OCI-LY3 (cell line): ENCODE data around the gene ITGAX.

Source experiments
- H2AFZ ChIP-seq: fragments of 200-600, 300-600 bp; shearing (Covaris generic); 2 replicates; pipeline ENCODE4 v1.6.0; 2014; ENCODE audit warnings: antibody characterized with exemption, low read depth, low read length
- H3K27ac ChIP-seq: fragments of 200-600, 300-600 bp; sonication (generic); 2 replicates; pipeline ENCODE4 v1.5.1; 2014; ENCODE audit warnings: mild to moderate bottlenecking, low read length, moderate library complexity, mixed read lengths
- H3K27me3 ChIP-seq: fragments of 200-600, 300-600 bp; sonication (generic); 2 replicates; pipeline ENCODE4 v1.6.1; 2014; ENCODE audit warnings: low read depth, low read length, mixed read lengths
- H3K36me3 ChIP-seq: fragments of 200-600, 300-600 bp; sonication (generic); replicated peaks from 2 replicates; pipeline ENCODE3; 2014; ENCODE audit warnings: low read depth, low read length, mixed read lengths
- H3K4me1 ChIP-seq: fragments of 300-600, 200-600 bp; sonication (generic); 2 replicates; pipeline ENCODE4 v1.6.1; 2014; ENCODE audit warnings: low read length, mixed read lengths
- H3K4me2 ChIP-seq: fragments of 200-600, 300-600 bp; sonication (generic); 2 replicates; pipeline ENCODE4 v1.6.1; 2014; ENCODE audit warnings: low read length, mixed read lengths
- H3K4me3 ChIP-seq: fragments of 300-600, 200-600 bp; sonication (generic); 2 replicates; pipeline ENCODE4 v1.5.1; 2014; ENCODE audit warnings: antibody characterized with exemption, mild to moderate bottlenecking, low read length, moderate library complexity
- H3K79me2 ChIP-seq: fragments of 300-600, 200-600 bp; shearing (Covaris generic); 2 replicates; pipeline ENCODE4 v1.6.1; 2014; ENCODE audit warnings: mild to moderate bottlenecking, low read length, mixed read lengths
- H3K9ac ChIP-seq: fragments of 300-600, 200-600 bp; shearing (Covaris generic); 2 replicates; pipeline ENCODE4 v1.6.0; 2014; ENCODE audit warnings: mild to moderate bottlenecking, low read length, moderate library complexity
- H3K9me3 ChIP-seq: fragments of 200-600, 300-600 bp; shearing (Covaris generic); 2 replicates; pipeline ENCODE4 v1.6.1; 2014; ENCODE audit warnings: low read length, mixed read lengths; ENCODE audit not compliant: insufficient read depth
- H4K20me1 ChIP-seq: fragments of 200-600, 300-600 bp; sonication (generic); 2 replicates; pipeline ENCODE4 v1.6.1; 2016; ENCODE audit warnings: low read length, mixed read lengths; ENCODE audit not compliant: insufficient read depth
- CTCF ChIP-seq: fragments of 200-600, 300-600 bp; sonication (generic); IDR thresholded peaks from 2 replicates; pipeline ENCODE4 v1.5.1; 2014; ENCODE audit warnings: antibody characterized with exemption, low read length, low read depth
- EZH2phosphoT487 ChIP-seq: fragments of 200-600 bp; shearing (Covaris generic); IDR thresholded peaks from 2 replicates; pipeline ENCODE4 v1.6.1; 2018; ENCODE audit warnings: antibody characterized with exemption, mixed run types, low read depth

Gene ITGAX

GRCh38 chr16:31429314-31429713 lies 74.3 kb downstream of the ITGAX start:
- H2AFZ ChIP-seq: no peak overlapping the region
- H3K27ac ChIP-seq: no peak overlapping the region
- H4K20me1 ChIP-seq: no peaks in the 10 kb centered on the region
- no peak overlapping the region for H3K4me3 ChIP-seq
- no peak overlapping the region for H3K9ac ChIP-seq
- H3K9me3 ChIP-seq: no peaks in the 10 kb centered on the region
- no peaks in the 10 kb centered on the region for H3K27me3 ChIP-seq
- H3K79me2 ChIP-seq: no peaks in the 10 kb centered on the region
- no peaks in the 10 kb centered on the region for H3K4me1 ChIP-seq
- H3K36me3 ChIP-seq: no peaks in the 10 kb centered on the region
- no peak for TF ChIP-seq EZH2phosphoT487
- TF ChIP-seq CTCF: no peak
- no peak overlapping the region for H3K4me2 ChIP-seq

- Histone ChIP-seq H2AFZ (no peak overlapping the region), H3K36me3 (no peaks in the 10 kb centered on the region), H3K4me2 (no peak overlapping the region), H3K79me2 (no peaks in the 10 kb centered on the region), H3K9ac (no peak overlapping the region), H3K9me3 (no peaks in the 10 kb centered on the region), H3K27ac (no peak overlapping the region), H3K27me3 (no peaks in the 10 kb centered on the region), H3K4me3 (no peak overlapping the region), H4K20me1 (no peaks in the 10 kb centered on the region), H3K4me1 (no peaks in the 10 kb centered on the region)
- no peak for TF ChIP-seq EZH2phosphoT487
- TF ChIP-seq CTCF: no peak
Measured at GRCh38 chr16:31429796-31430195, 74.8 kb downstream of the ITGAX start.

GRCh38 chr16:31430380-31431052 lies 75.5 kb downstream of the ITGAX start:
- H3K36me3 ChIP-seq: no peaks in the 10 kb centered on the region
- H2AFZ ChIP-seq: no peak overlapping the region
- no peak overlapping the region for H3K4me3 ChIP-seq
- no peak for TF ChIP-seq EZH2phosphoT487
- TF ChIP-seq CTCF: no peak
- no peaks in the 10 kb centered on the region for H3K79me2 ChIP-seq
- H3K4me2 ChIP-seq: no peak overlapping the region
- no peak overlapping the region for H3K9ac ChIP-seq
- H3K27me3 ChIP-seq: no peaks in the 10 kb centered on the region
- no peaks in the 10 kb centered on the region for H3K9me3 ChIP-seq
- no peak overlapping the region for H3K27ac ChIP-seq
- H3K4me1 ChIP-seq: no peaks in the 10 kb centered on the region
- H4K20me1 ChIP-seq: no peaks in the 10 kb centered on the region
